HepG2 (cell line): ENCODE results near the gene TMEM187. TPM values are rescaled to one million over a fixed set of nuclear protein-coding genes. Genes with fewer than 3 reads are reported as not detected.

Experiments
- BHLHE40 ChIP-seq: IDR thresholded peaks from 2 replicates; pipeline ENCODE4 v1.6.1; 2011; ENCODE audit warnings: low read length, improper control_type of control experiment
- CREB1 ChIP-seq, 2 experiments: fragments of 450-650 bp in 1 of 2; IDR thresholded peaks; 2 replicates each; pipeline ENCODE4 v1.6.1; 2016 to 2017; ENCODE audit warnings: control low read depth in 1 of 2, mild to moderate bottlenecking in 1 of 2, missing compliant biosample characterization in 1 of 2, missing genetic modification characterization in 1 of 2
- ELF1 ChIP-seq: sonication (generic); formaldehyde crosslinking; IDR thresholded peaks from 2 replicates; pipeline ENCODE4 v1.4.0; 2020; ENCODE audit warnings: missing genetic modification reagents
- FOXK1 ChIP-seq: sonication (generic); formaldehyde crosslinking; IDR thresholded peaks from 2 replicates; pipeline ENCODE4 v1.4.0; 2020; ENCODE audit warnings: low read depth, missing genetic modification reagents, borderline replicate concordance
- NFKBIZ ChIP-seq: IDR thresholded peaks from 2 replicates; pipeline ENCODE4 v1.6.1; 2018; ENCODE audit warnings: missing genetic modification reagents, missing compliant biosample characterization
- POLR2A ChIP-seq, 2 experiments: IDR thresholded peaks; 2 replicates each; pipeline ENCODE4 v1.6.1; 2011; ENCODE audit warnings: low read depth in 2 of 2, low read length in 2 of 2, mild to moderate bottlenecking in 1 of 2, moderate library complexity in 1 of 2; ENCODE audit not compliant: insufficient read depth in 1 of 2
- POLR2G ChIP-seq: fragments of 200-400 bp; formaldehyde crosslinking; IDR thresholded peaks from 2 replicates; pipeline ENCODE4 v1.6.1; 2018; ENCODE audit warnings: mild to moderate bottlenecking, low read depth, low read length, moderate library complexity
- SIN3A ChIP-seq: IDR thresholded peaks from 2 replicates; pipeline ENCODE4 v1.6.1; 2011; ENCODE audit warnings: low read depth, mild to moderate bottlenecking, control low read depth, low read length, borderline replicate concordance
- TFDP1 ChIP-seq: IDR thresholded peaks from 2 replicates; pipeline ENCODE4 v1.6.1; 2016; ENCODE audit warnings: missing compliant biosample characterization, missing genetic modification reagents, borderline replicate concordance
- TFDP2 ChIP-seq: sonication (generic); formaldehyde crosslinking; IDR thresholded peaks from 2 replicates; pipeline ENCODE4 v1.4.0; 2020; ENCODE audit warnings: missing genetic modification reagents
- ZFX ChIP-seq: sonication (generic); formaldehyde crosslinking; IDR thresholded peaks from 2 replicates; pipeline ENCODE4 v1.4.0; 2020; ENCODE audit warnings: mild to moderate bottlenecking, low read depth, missing genetic modification reagents, moderate library complexity
- ZNF660 ChIP-seq: sonication (generic); formaldehyde crosslinking; IDR thresholded peaks from 2 replicates; pipeline ENCODE4 v1.5.1; 2020; ENCODE audit warnings: mild to moderate bottlenecking, low read depth, missing genetic modification reagents, borderline replicate concordance
- polyA plus RNA-seq, 8 experiments: library from polyadenylated mRNA; depleted of rRNA in 3 of 8; stranded (reverse) in 7 of 8; unstranded in 1 of 8; fragments of >200 nt; fragmentation: Illumina TruSeq in 4 of 8; extraction: Trizol in 4 of 8; gene quantifications; 2 replicates each; pipeline versions ENCODE4 v1.2.1 to v1.2.3, GENCODE V29; 2011 to 2016; ENCODE audit warnings: low read depth in 4 of 8, missing spikeins in 1 of 8, mixed read lengths in 1 of 8; ENCODE audit not compliant: insufficient read depth in 1 of 8
- total RNA-seq, 5 experiments: library from RNA; depleted of rRNA; stranded (reverse); fragments of >200 nt; fragmentation: Illumina TruSeq; extraction: Trizol; gene quantifications; 2 replicates each; pipeline ENCODE4 v1.2.3, GENCODE V29; 2016; ENCODE audit warnings: low read depth in 1 of 5
- TF ChIP-seq, protein P1 (sequence below): sonication (generic); formaldehyde crosslinking; IDR thresholded peaks from 2 replicates; pipeline ENCODE4 v1.4.0; 2020; ENCODE audit warnings: missing genetic modification reagents
- TF ChIP-seq, protein P2 (sequence below): sonication (generic); formaldehyde crosslinking; IDR thresholded peaks from 2 replicates; pipeline ENCODE4 v1.4.0; 2020; ENCODE audit warnings: mild to moderate bottlenecking, missing genetic modification reagents

Gene TMEM187
- total and polyA plus RNA-seq, 2 of the 13 experiments (the other 11 are each of a cell fraction or from before 2014, with no cell fraction given), result 2.2 to 6.2 TPM

GRCh38 chrX:153972368-153973126 lies at the start of gene TMEM187 (continued):
- TF ChIP-seq CREB1 (IDR thresholded peaks at IDR 0.05), result peak; percentile 80; the same call in 1 of the 2 replicates
- no peak for TF ChIP-seq CREB1 (CRISPR knock-in tag; IDR thresholded peaks at IDR 0.05)
- TF ChIP-seq NFKBIZ (CRISPR knock-in tag), result no peak
- TF ChIP-seq, protein P1, sequence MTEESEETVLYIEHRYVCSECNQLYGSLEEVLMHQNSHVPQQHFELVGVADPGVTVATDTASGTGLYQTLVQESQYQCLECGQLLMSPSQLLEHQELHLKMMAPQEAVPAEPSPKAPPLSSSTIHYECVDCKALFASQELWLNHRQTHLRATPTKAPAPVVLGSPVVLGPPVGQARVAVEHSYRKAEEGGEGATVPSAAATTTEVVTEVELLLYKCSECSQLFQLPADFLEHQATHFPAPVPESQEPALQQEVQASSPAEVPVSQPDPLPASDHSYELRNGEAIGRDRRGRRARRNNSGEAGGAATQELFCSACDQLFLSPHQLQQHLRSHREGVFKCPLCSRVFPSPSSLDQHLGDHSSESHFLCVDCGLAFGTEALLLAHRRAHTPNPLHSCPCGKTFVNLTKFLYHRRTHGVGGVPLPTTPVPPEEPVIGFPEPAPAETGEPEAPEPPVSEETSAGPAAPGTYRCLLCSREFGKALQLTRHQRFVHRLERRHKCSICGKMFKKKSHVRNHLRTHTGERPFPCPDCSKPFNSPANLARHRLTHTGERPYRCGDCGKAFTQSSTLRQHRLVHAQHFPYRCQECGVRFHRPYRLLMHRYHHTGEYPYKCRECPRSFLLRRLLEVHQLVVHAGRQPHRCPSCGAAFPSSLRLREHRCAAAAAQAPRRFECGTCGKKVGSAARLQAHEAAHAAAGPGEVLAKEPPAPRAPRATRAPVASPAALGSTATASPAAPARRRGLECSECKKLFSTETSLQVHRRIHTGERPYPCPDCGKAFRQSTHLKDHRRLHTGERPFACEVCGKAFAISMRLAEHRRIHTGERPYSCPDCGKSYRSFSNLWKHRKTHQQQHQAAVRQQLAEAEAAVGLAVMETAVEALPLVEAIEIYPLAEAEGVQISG, result 0 out of 2 replicates have a peak, but pooled peaks have one; percentile 0
- peak in 1 of 2 experiments; percentile 48; a peak in 1 of 4 replicates for TF ChIP-seq POLR2A (IDR thresholded peaks at IDR 0.05; ENCODE audit: insufficient read depth in 1 of 2, low read depth in 2 of 2, low read length in 2 of 2)
- TF ChIP-seq ZFX (CRISPR knock-in tag), result 0 out of 2 replicates have a peak, but pooled peaks have one; percentile 0
- TF ChIP-seq BHLHE40, result peak; percentile 47
- no peak for TF ChIP-seq ELF1 (CRISPR knock-in tag)
- TF ChIP-seq ZNF660 (CRISPR knock-in tag), result no peak
- TF ChIP-seq, protein P2, sequence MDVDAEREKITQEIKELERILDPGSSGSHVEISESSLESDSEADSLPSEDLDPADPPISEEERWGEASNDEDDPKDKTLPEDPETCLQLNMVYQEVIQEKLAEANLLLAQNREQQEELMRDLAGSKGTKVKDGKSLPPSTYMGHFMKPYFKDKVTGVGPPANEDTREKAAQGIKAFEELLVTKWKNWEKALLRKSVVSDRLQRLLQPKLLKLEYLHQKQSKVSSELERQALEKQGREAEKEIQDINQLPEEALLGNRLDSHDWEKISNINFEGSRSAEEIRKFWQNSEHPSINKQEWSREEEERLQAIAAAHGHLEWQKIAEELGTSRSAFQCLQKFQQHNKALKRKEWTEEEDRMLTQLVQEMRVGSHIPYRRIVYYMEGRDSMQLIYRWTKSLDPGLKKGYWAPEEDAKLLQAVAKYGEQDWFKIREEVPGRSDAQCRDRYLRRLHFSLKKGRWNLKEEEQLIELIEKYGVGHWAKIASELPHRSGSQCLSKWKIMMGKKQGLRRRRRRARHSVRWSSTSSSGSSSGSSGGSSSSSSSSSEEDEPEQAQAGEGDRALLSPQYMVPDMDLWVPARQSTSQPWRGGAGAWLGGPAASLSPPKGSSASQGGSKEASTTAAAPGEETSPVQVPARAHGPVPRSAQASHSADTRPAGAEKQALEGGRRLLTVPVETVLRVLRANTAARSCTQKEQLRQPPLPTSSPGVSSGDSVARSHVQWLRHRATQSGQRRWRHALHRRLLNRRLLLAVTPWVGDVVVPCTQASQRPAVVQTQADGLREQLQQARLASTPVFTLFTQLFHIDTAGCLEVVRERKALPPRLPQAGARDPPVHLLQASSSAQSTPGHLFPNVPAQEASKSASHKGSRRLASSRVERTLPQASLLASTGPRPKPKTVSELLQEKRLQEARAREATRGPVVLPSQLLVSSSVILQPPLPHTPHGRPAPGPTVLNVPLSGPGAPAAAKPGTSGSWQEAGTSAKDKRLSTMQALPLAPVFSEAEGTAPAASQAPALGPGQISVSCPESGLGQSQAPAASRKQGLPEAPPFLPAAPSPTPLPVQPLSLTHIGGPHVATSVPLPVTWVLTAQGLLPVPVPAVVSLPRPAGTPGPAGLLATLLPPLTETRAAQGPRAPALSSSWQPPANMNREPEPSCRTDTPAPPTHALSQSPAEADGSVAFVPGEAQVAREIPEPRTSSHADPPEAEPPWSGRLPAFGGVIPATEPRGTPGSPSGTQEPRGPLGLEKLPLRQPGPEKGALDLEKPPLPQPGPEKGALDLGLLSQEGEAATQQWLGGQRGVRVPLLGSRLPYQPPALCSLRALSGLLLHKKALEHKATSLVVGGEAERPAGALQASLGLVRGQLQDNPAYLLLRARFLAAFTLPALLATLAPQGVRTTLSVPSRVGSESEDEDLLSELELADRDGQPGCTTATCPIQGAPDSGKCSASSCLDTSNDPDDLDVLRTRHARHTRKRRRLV (CRISPR knock-in tag), result no peak
- 0 out of 2 replicates have a peak, but pooled peaks have one; percentile 58 for TF ChIP-seq TFDP1 (CRISPR knock-in tag)
- peak; percentile 76 for TF ChIP-seq TFDP2 (CRISPR knock-in tag)
- peak; percentile 20; the same call in 1 of the 2 replicates for TF ChIP-seq SIN3A
- 0 out of 2 replicates have a peak, but pooled peaks have one; percentile 37 for TF ChIP-seq POLR2G
- no peak for TF ChIP-seq FOXK1 (CRISPR knock-in tag)
